ENCODE data around the gene CCDC187.

The CCDC187 gene

GRCh38 chr9:136204145-136204805 is 99.6 kb downstream of the CCDC187 start:
- Histone ChIP-seq H3K4me3 (ENCODE audit: low read depth, low read length) (no peak overlapping the region), H3K27me3 (ENCODE audit: control insufficient read depth, insufficient read depth, low read length) (peaks cover 75% of the 10 kb centered on the region), H3K27ac (ENCODE audit: low read depth, low read length) (no peak overlapping the region)

GRCh38 chr9:136203408-136204144 is 100.3 kb downstream of the CCDC187 start:
- Histone ChIP-seq H3K4me3 (ENCODE audit: low read depth, low read length) (peak overlapping the region; percentile 54), H3K27ac (ENCODE audit: low read depth, low read length) (no peak overlapping the region), H3K36me3 (ENCODE audit: control insufficient read depth, insufficient read depth, low read length) (peaks cover 4% of the 10 kb centered on the region), H3K27me3 (ENCODE audit: control insufficient read depth, insufficient read depth, low read length) (peaks cover 81% of the 10 kb centered on the region), H3K9me3 (ENCODE audit: control insufficient read depth, insufficient read depth, low read depth, low read length) (no peaks in the 10 kb centered on the region), H3K9ac (ENCODE audit: low read length) (no peak overlapping the region), H3K4me1 (ENCODE audit: control insufficient read depth, insufficient read depth, low read length) (peaks cover 6% of the 10 kb centered on the region; the same call in 1 of the 2 replicates)

More at GRCh38 chr9:136204145-136204805, 99.6 kb downstream of the CCDC187 start:
- Histone ChIP-seq H3K9me3 (ENCODE audit: control insufficient read depth, insufficient read depth, low read depth, low read length) (no peaks in the 10 kb centered on the region), H3K4me1 (ENCODE audit: control insufficient read depth, insufficient read depth, low read length) (peaks cover 6% of the 10 kb centered on the region; the same call in 1 of the 2 replicates), H3K36me3 (ENCODE audit: control insufficient read depth, insufficient read depth, low read length) (peaks cover 10% of the 10 kb centered on the region), H3K9ac (ENCODE audit: low read length) (no peak overlapping the region)

- Histone ChIP-seq H3K36me3 (ENCODE audit: control insufficient read depth, insufficient read depth, low read length) (no peaks in the 10 kb centered on the region), H3K9me3 (ENCODE audit: control insufficient read depth, insufficient read depth, low read depth, low read length) (no peaks in the 10 kb centered on the region), H3K9ac (ENCODE audit: low read length) (no peak overlapping the region), H3K27ac (ENCODE audit: low read depth, low read length) (no peak overlapping the region), H3K4me3 (ENCODE audit: low read depth, low read length) (peak overlapping the region; percentile 54), H3K4me1 (ENCODE audit: control insufficient read depth, insufficient read depth, low read length) (peaks cover 13% of the 10 kb centered on the region; the same call in 1 of the 2 replicates), H3K27me3 (ENCODE audit: control insufficient read depth, insufficient read depth, low read length) (peaks cover 90% of the 10 kb centered on the region)
Observed at GRCh38 chr9:136202454-136203407, 101.2 kb downstream of the CCDC187 start.

- peaks cover 98% of the 10 kb centered on the region for H3K27me3 ChIP-seq (ENCODE audit: control insufficient read depth, insufficient read depth, low read length)
- H3K4me3 ChIP-seq (ENCODE audit: low read depth, low read length): no peak overlapping the region
- no peaks in the 10 kb centered on the region for H3K9me3 ChIP-seq (ENCODE audit: control insufficient read depth, insufficient read depth, low read depth, low read length)
- H3K4me1 ChIP-seq (ENCODE audit: control insufficient read depth, insufficient read depth, low read length): peaks cover 18% of the 10 kb centered on the region
- no peaks in the 10 kb centered on the region for H3K36me3 ChIP-seq (ENCODE audit: control insufficient read depth, insufficient read depth, low read length)
- H3K9ac ChIP-seq (ENCODE audit: low read length): no peak overlapping the region
- H3K27ac ChIP-seq (ENCODE audit: low read depth, low read length): no peak overlapping the region
Observed at GRCh38 chr9:136201609-136202453, 102.1 kb downstream of the CCDC187 start.

- no peak overlapping the region for H3K4me3 ChIP-seq (ENCODE audit: low read depth, low read length)
- H3K4me1 ChIP-seq (ENCODE audit: control insufficient read depth, insufficient read depth, low read length): peaks cover 25% of the 10 kb centered on the region
- no peak overlapping the region for H3K9ac ChIP-seq (ENCODE audit: low read length)
- no peaks in the 10 kb centered on the region for H3K36me3 ChIP-seq (ENCODE audit: control insufficient read depth, insufficient read depth, low read length)
- no peak overlapping the region for H3K27ac ChIP-seq (ENCODE audit: low read depth, low read length)
- no peaks in the 10 kb centered on the region for H3K9me3 ChIP-seq (ENCODE audit: control insufficient read depth, insufficient read depth, low read depth, low read length)
- H3K27me3 ChIP-seq (ENCODE audit: control insufficient read depth, insufficient read depth, low read length): peaks cover 98% of the 10 kb centered on the region
Observed at GRCh38 chr9:136201174-136201573, 102.7 kb downstream of the CCDC187 start.

GRCh38 chr9:136200424-136200823 is 103.5 kb downstream of the CCDC187 start:
- no peak overlapping the region for H3K27ac ChIP-seq (ENCODE audit: low read depth, low read length)
- peaks cover 29% of the 10 kb centered on the region for H3K4me1 ChIP-seq (ENCODE audit: control insufficient read depth, insufficient read depth, low read length)

More at GRCh38 chr9:136200424-136200823, 103.5 kb downstream of the CCDC187 start:
- Histone ChIP-seq H3K4me3 (ENCODE audit: low read depth, low read length) (no peak overlapping the region), H3K27me3 (ENCODE audit: control insufficient read depth, insufficient read depth, low read length) (peaks cover 98% of the 10 kb centered on the region), H3K9me3 (ENCODE audit: control insufficient read depth, insufficient read depth, low read depth, low read length) (no peaks in the 10 kb centered on the region), H3K36me3 (ENCODE audit: control insufficient read depth, insufficient read depth, low read length) (no peaks in the 10 kb centered on the region), H3K9ac (ENCODE audit: low read length) (no peak overlapping the region)
